ENCODE results near the gene PGAM5. TPM values are rescaled to one million over a fixed set of nuclear protein-coding genes. Genes with fewer than 3 reads are reported as not detected.

PGAM5 gene
- total RNA-seq, 1 donor from 2014 or later, result 41.2 TPM

GRCh38 chr12:132695431-132695830 is 15.2 kb upstream of the PGAM5 start:
- no peak overlapping the region for H3K4me3 ChIP-seq

GRCh38 chr12:132698341-132698740 is 12.3 kb upstream of the PGAM5 start:
- no peaks in the 10 kb centered on the region for H3K9me3 ChIP-seq
- peaks cover 24 to 47% of the 10 kb centered on the region in 2 donors for H3K36me3 ChIP-seq
- no peaks in the 10 kb centered on the region for H3K4me1 ChIP-seq
- DNase-seq (ENCODE audit: low spot score in 2 of 2), result no peak
- intact Hi-C loops (cut with DNase I), result no loop called here
- H3K27me3 ChIP-seq, result no peaks in the 10 kb centered on the region
- no peak overlapping the region for H3K27ac ChIP-seq
- no peak overlapping the region for H3K4me3 ChIP-seq
- no peak for TF ChIP-seq CTCF (IDR thresholded peaks at IDR 0.05)

More at GRCh38 chr12:132695431-132695830, 15.2 kb upstream of the PGAM5 start:
- Histone ChIP-seq H3K4me1 (peaks cover 0 to 11% of the 10 kb centered on the region in 2 donors), H3K27ac (no peak overlapping the region), H3K9me3 (no peaks in the 10 kb centered on the region), H3K27me3 (no peaks in the 10 kb centered on the region), H3K36me3 (peaks cover 10 to 29% of the 10 kb centered on the region in 2 donors)
- DNase-seq (ENCODE audit: low spot score in 2 of 2), result no peak
- no peak for TF ChIP-seq CTCF (IDR thresholded peaks at IDR 0.05)
- intact Hi-C loops (cut with DNase I), result no loop called here

GRCh38 chr12:132700212-132700822 is 10.3 kb upstream of the PGAM5 start:
- Histone ChIP-seq H3K9me3 (no peaks in the 10 kb centered on the region), H3K27me3 (no peaks in the 10 kb centered on the region), H3K36me3 (peaks cover 32 to 61% of the 10 kb centered on the region in 2 donors), H3K27ac (no peak overlapping the region), H3K4me3 (no peak overlapping the region), H3K4me1 (no peaks in the 10 kb centered on the region)
- no peak for TF ChIP-seq CTCF (IDR thresholded peaks at IDR 0.05)
- intact Hi-C loops (cut with DNase I), result no loop called here
- no peak for DNase-seq (ENCODE audit: low spot score in 2 of 2)

GRCh38 chr12:132702640-132703039 is 8.0 kb upstream of the PGAM5 start:
- peaks cover 26 to 46% of the 10 kb centered on the region in 2 donors for H3K36me3 ChIP-seq
- no peak overlapping the region for H3K4me3 ChIP-seq
- intact Hi-C loops (cut with DNase I), result no loop called here
- H3K9me3 ChIP-seq, result no peaks in the 10 kb centered on the region
- H3K27me3 ChIP-seq, result no peaks in the 10 kb centered on the region
- no peak for TF ChIP-seq CTCF (IDR thresholded peaks at IDR 0.05)
- H3K27ac ChIP-seq, result no peak overlapping the region
- no peaks in the 10 kb centered on the region for H3K4me1 ChIP-seq
- no peak for DNase-seq (ENCODE audit: low spot score in 2 of 2)

GRCh38 chr12:132703641-132704040 is 7.0 kb upstream of the PGAM5 start:
- no peak for TF ChIP-seq CTCF (IDR thresholded peaks at IDR 0.05)
- no peak overlapping the region for H3K27ac ChIP-seq
- DNase-seq (ENCODE audit: low spot score in 2 of 2), result no peak
- no peak overlapping the region for H3K4me3 ChIP-seq
- H3K36me3 ChIP-seq, result peaks cover 26 to 40% of the 10 kb centered on the region in 2 donors
- no peaks in the 10 kb centered on the region for H3K4me1 ChIP-seq
- intact Hi-C loops (cut with DNase I), result no loop called here
- H3K27me3 ChIP-seq, result no peaks in the 10 kb centered on the region
- no peaks in the 10 kb centered on the region for H3K9me3 ChIP-seq

- no peak for TF ChIP-seq CTCF (IDR thresholded peaks at IDR 0.05)
- Histone ChIP-seq H3K9me3 (no peaks in the 10 kb centered on the region), H3K36me3 (peaks cover 12 to 21% of the 10 kb centered on the region in 2 donors), H3K4me3 (no peak overlapping the region), H3K27me3 (no peaks in the 10 kb centered on the region), H3K27ac (no peak overlapping the region), H3K4me1 (peaks cover 0 to 14% of the 10 kb centered on the region in 2 donors)
- intact Hi-C loops (cut with DNase I), result no loop called here
- DNase-seq (ENCODE audit: low spot score in 2 of 2), result no peak
Observed at GRCh38 chr12:132707241-132707640, 3.4 kb upstream of the PGAM5 start.
